HL-60 (cell line): ENCODE results near the gene HOXD1.

Experiments used
- POLR2AphosphoS5 ChIP-seq: IDR thresholded peaks from 2 replicates; pipeline ENCODE4 v1.6.1; 2012; ENCODE audit warnings: low read depth
- TF ChIP-seq, protein P1 (sequence below): IDR thresholded peaks from one replicate; pipeline ENCODE4 v1.5.1; 2011; ENCODE audit warnings: low read length, control low read depth, inconsistent platforms; ENCODE audit not compliant: insufficient read depth
- TF ChIP-seq, protein P2 (sequence below): IDR thresholded peaks from 2 replicates; pipeline ENCODE4 v1.6.1; 2012; ENCODE audit warnings: low read depth; ENCODE audit not compliant: insufficient replicate concordance

DNA sequence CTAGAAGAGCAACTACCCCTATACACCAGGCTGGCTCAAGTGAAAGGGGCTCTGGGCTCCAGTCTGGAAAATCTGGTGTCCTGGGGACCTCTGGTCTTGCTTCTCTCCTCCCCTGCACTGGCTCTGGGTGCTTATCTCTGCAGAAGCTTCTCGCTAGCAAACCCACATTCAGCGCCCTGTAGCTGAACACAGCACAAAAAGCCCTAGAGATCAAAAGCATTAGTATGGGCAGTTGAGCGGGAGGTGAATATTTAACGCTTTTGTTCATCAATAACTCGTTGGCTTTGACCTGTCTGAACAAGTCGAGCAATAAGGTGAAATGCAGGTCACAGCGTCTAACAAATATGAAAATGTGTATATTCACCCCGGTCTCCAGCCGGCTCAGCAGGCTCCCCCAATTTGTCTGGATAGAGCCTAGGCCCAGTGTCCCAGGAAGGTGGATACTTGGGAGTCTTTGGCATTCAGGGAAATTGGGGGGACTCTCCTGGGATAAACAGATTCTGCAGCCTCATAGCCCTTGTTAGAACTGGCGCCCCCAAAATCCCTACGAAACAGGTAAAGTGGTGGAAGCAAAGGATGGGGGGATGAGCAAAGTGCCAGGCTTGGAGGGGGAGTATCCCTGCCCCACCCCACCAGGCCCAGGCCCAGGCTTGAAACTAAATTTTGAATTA, 39.6 kb upstream of the HOXD1 start:
- TF ChIP-seq POLR2AphosphoS5: no peak
- TF ChIP-seq, protein P1, sequence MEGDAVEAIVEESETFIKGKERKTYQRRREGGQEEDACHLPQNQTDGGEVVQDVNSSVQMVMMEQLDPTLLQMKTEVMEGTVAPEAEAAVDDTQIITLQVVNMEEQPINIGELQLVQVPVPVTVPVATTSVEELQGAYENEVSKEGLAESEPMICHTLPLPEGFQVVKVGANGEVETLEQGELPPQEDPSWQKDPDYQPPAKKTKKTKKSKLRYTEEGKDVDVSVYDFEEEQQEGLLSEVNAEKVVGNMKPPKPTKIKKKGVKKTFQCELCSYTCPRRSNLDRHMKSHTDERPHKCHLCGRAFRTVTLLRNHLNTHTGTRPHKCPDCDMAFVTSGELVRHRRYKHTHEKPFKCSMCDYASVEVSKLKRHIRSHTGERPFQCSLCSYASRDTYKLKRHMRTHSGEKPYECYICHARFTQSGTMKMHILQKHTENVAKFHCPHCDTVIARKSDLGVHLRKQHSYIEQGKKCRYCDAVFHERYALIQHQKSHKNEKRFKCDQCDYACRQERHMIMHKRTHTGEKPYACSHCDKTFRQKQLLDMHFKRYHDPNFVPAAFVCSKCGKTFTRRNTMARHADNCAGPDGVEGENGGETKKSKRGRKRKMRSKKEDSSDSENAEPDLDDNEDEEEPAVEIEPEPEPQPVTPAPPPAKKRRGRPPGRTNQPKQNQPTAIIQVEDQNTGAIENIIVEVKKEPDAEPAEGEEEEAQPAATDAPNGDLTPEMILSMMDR: no peak
- TF ChIP-seq, protein P2, sequence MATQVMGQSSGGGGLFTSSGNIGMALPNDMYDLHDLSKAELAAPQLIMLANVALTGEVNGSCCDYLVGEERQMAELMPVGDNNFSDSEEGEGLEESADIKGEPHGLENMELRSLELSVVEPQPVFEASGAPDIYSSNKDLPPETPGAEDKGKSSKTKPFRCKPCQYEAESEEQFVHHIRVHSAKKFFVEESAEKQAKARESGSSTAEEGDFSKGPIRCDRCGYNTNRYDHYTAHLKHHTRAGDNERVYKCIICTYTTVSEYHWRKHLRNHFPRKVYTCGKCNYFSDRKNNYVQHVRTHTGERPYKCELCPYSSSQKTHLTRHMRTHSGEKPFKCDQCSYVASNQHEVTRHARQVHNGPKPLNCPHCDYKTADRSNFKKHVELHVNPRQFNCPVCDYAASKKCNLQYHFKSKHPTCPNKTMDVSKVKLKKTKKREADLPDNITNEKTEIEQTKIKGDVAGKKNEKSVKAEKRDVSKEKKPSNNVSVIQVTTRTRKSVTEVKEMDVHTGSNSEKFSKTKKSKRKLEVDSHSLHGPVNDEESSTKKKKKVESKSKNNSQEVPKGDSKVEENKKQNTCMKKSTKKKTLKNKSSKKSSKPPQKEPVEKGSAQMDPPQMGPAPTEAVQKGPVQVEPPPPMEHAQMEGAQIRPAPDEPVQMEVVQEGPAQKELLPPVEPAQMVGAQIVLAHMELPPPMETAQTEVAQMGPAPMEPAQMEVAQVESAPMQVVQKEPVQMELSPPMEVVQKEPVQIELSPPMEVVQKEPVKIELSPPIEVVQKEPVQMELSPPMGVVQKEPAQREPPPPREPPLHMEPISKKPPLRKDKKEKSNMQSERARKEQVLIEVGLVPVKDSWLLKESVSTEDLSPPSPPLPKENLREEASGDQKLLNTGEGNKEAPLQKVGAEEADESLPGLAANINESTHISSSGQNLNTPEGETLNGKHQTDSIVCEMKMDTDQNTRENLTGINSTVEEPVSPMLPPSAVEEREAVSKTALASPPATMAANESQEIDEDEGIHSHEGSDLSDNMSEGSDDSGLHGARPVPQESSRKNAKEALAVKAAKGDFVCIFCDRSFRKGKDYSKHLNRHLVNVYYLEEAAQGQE: no peak
